Lower leg skin (tissue), 4 donors: ENCODE data around the gene SPSB4. TPM values are rescaled to one million over a fixed set of nuclear protein-coding genes. Genes with fewer than 3 reads are reported as not detected.
A peak's percentile ranks its signal among the peaks of the same experiment; 100 is the strongest.

Experiments used
- DNase-seq, 2 donors: peaks; one replicate each; pipeline ENCODE4 v3.0.0-alpha.2; 2019; ENCODE audit warnings: low spot score in 2 of 2
- H3K4me3 ChIP-seq: fragments of 200-600 bp; sonication (generic); 2 replicates; pipeline ENCODE4 v1.5.1; 2017; ENCODE audit warnings: mild to moderate bottlenecking, low read depth; ENCODE audit not compliant: poor library complexity, severe bottlenecking
- POLR2A ChIP-seq, 2 donors: fragments of 450-650 bp; IDR thresholded peaks; one replicate each; pipeline ENCODE4 v1.6.1; 2016 to 2017; ENCODE audit warnings: antibody characterized with exemption in 2 of 2, mild to moderate bottlenecking in 1 of 2, moderate library complexity in 1 of 2
- WGBS, 2 donors: methylation state at CpG; one replicate each; pipeline ENCODE4 v1.1.5; 2018; 5-methylcytosine and 5-hydroxymethylcytosine counted together
- intact Hi-C: fragments of 100-400 bp; cut with DNase I; formaldehyde crosslinking; loops from one replicate; pipeline ENCODE4 v1.15.0; 2023; ENCODE audit warnings: low total_unique reads
- total RNA-seq, 4 donors: library from RNA; depleted of rRNA; stranded (reverse); fragments of >200 nt; gene quantifications; one replicate each; pipeline ENCODE4 v1.1.0, GENCODE V29; 2016
- TF ChIP-seq, protein P1 (sequence below), 3 donors: fragments of 450-650 bp; IDR thresholded peaks; one replicate each; pipeline ENCODE4 v1.5.1; 2016; ENCODE audit warnings: antibody characterized with exemption in 3 of 3, mild to moderate bottlenecking in 3 of 3, moderate library complexity in 2 of 3

SPSB4 gene
- total RNA-seq, 4 donors from 2014 or later = 0.10 TPM; not detected in 3

DNA sequence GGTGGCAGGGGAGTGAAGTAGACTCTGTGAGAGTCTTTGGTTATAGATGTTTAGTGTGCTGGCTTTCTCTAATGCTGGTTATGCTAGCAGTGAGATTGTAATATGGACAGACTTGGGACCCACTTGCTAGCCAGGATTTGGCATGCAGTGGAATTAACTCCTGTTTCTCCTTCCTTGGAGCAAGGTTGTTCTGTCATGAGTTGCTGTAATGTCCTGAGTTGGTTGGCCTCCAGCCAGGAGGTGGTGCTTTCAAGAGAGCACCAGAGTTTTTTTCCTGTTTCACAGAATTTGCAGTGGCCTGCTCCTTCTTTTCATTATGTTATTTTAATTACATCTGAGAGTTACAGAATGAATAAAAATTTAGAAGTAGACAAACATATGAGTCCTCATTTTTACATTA is 92.4 kb downstream of the SPSB4 start:
- TF ChIP-seq POLR2A (IDR thresholded peaks at IDR 0.05) = no peak
- TF ChIP-seq, protein P1, sequence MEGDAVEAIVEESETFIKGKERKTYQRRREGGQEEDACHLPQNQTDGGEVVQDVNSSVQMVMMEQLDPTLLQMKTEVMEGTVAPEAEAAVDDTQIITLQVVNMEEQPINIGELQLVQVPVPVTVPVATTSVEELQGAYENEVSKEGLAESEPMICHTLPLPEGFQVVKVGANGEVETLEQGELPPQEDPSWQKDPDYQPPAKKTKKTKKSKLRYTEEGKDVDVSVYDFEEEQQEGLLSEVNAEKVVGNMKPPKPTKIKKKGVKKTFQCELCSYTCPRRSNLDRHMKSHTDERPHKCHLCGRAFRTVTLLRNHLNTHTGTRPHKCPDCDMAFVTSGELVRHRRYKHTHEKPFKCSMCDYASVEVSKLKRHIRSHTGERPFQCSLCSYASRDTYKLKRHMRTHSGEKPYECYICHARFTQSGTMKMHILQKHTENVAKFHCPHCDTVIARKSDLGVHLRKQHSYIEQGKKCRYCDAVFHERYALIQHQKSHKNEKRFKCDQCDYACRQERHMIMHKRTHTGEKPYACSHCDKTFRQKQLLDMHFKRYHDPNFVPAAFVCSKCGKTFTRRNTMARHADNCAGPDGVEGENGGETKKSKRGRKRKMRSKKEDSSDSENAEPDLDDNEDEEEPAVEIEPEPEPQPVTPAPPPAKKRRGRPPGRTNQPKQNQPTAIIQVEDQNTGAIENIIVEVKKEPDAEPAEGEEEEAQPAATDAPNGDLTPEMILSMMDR (IDR thresholded peaks at IDR 0.05) = no peak
- DNase-seq = no peak
- no peak overlapping the region for H3K4me3 ChIP-seq
- intact Hi-C loops = no loop called here

DNA sequence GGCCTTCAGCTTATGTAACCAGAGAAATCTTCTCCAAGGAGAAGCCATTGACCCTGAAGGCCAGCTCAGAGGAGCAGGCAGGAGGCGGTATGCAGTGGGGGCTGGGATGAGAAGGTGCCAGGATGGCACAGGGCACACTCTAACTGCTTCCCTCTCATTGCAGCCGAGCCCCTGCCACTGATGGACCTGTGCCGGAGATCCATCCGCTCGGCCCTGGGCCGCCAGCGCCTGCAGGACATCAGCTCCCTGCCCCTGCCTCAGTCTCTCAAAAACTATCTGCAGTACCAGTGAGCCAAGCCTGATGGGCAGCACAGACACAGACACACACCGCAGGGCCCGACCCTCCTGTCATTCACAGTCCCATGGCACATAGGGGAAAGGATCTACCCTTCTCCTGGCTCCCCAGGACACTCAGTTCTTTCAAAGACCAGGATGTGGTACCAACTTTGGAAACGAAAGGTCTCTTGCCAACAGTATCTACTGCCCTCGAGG is 95.9 kb downstream of the SPSB4 start:
- intact Hi-C loops = no loop called here
- peak in 1 of 2 donors; percentile 80 for DNase-seq
- no peak for TF ChIP-seq POLR2A (IDR thresholded peaks at IDR 0.05)
- TF ChIP-seq, protein P1 (IDR thresholded peaks at IDR 0.05) = no peak
- 83 to 95% methylated on average over 11 of the region's 11 CpGs for WGBS, 2 donors
- no peak overlapping the region for H3K4me3 ChIP-seq

DNA sequence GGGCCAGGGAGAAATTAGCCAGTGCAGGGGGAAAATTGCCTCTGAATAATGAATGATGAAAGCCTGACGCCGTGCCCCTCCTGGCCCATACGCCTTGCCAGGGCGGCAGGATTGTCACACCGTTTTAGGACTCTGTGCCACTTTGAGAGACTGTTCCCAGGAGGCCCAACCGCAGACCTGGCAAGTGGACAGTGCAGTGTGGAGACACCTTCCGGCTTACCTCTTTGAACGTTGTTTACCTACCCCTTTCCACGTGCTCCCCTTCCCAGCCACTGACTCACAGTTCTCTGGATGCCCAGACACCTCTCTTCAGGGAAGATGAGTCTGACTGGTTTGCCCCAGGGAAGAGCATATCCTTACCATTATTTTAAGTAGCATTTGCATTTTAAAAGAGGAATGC is 96.5 kb downstream of the SPSB4 start:
- intact Hi-C loops = no loop called here
- WGBS, 2 donors = 73 to 77% methylated on average over 9 of the region's 9 CpGs
- H3K4me3 ChIP-seq = no peak overlapping the region
- peak in 1 of 2 donors; percentile 79 for DNase-seq
- TF ChIP-seq POLR2A (IDR thresholded peaks at IDR 0.05) = no peak
- TF ChIP-seq, protein P1 (IDR thresholded peaks at IDR 0.05) = peak in 1 of 3 donors; percentile 60

DNA sequence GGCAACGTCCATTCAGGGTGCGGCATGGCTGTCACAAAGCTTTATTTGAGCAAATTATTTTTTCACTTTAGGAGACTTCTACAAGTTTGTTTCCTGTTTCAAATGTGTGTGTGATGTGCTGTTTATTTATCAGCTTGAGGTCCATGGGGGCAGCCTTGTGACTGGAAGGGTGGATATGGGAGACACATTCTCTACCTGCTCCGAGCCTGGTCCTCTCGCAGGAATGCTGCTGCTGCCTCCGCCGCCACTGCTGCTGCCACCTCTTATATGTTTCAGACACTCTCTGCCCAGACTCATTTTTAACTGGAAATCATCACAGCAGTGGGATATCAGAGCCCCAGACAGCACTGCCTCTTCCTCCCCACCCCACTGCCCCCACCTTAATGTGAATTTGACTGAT is 97.0 kb downstream of the SPSB4 start:
- no peak overlapping the region for H3K4me3 ChIP-seq
- TF ChIP-seq POLR2A (IDR thresholded peaks at IDR 0.05) = no peak
- TF ChIP-seq, protein P1 (IDR thresholded peaks at IDR 0.05) = no peak
- 86 to 96% methylated on average over 6 of the region's 6 CpGs for WGBS, 2 donors
- peak in 1 of 2 donors; percentile 75 for DNase-seq
- intact Hi-C loops = no loop called here

DNA sequence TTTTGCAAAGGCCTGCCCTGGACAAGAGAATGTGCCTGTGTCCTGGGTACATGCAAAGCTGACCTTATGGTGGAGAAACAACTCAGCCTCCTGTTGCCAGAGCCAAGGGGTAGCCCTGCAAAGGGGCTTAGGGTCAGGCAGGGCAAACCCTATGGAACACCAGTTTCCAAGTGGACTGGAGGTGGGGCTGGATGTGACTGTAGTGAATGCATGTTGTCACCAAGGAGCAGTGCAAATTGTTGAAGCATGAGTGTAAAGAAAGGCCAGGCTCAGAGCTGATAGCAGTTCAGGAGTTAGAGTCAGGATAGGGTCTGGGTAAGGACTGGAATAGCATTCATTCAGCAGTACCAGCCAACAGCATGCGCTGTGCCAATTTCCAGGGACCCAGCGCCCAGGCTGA is 97.6 kb downstream of the SPSB4 start:
- DNase-seq = peak in 1 of 2 donors; percentile 75
- 90 to 93% methylated on average over 2 of the region's 2 CpGs for WGBS, 2 donors
- intact Hi-C loops = no loop called here
- no peak overlapping the region for H3K4me3 ChIP-seq
- TF ChIP-seq POLR2A (IDR thresholded peaks at IDR 0.05) = no peak
- TF ChIP-seq, protein P1 (IDR thresholded peaks at IDR 0.05) = no peak
